HG02840 (cell line): ENCODE data around the gene C20orf96.
"Not testable (repeated sequence)": the region's sequence is repeated elsewhere in the genome, so short reads cannot be mapped to it uniquely, and the experiment has no call there.

Experiments
- ATAC-seq: cut with Tn5 transposase; IDR thresholded peaks from one replicate; pipeline ENCODE4 v1.9.1; 2021; ENCODE audit warnings: mild to moderate bottlenecking, moderate library complexity, moderate number of reproducible peaks; ENCODE audit not compliant: unreplicated experiment, low FRiP score

Gene C20orf96

GRCh38 chr20:286508-286907, 4.0 kb downstream of the C20orf96 start:
- no peak for ATAC-seq

GRCh38 chr20:284172-284571, 6.4 kb downstream of the C20orf96 start:
- ATAC-seq, result no peak

- ATAC-seq, result no peak
These were observed 11.7 kb downstream of the C20orf96 start for GRCh38 chr20:278607-279571.

GRCh38 chr20:278181-278580, 12.4 kb downstream of the C20orf96 start:
- ATAC-seq, result no peak

GRCh38 chr20:277496-277781, 13.1 kb downstream of the C20orf96 start:
- ATAC-seq, result no peak

- no peak for ATAC-seq
These were observed 13.7 kb downstream of the C20orf96 start for GRCh38 chr20:276620-277495.

- no peak for ATAC-seq
These were observed 14.8 kb downstream of the C20orf96 start for GRCh38 chr20:275791-276190.

- ATAC-seq, result no peak
These were observed 16.7 kb downstream of the C20orf96 start for GRCh38 chr20:273884-274283.

GRCh38 chr20:272718-273117, 17.8 kb downstream of the C20orf96 start:
- ATAC-seq, result no peak

GRCh38 chr20:271528-271927, 19.0 kb downstream of the C20orf96 start:
- no peak for ATAC-seq

- no peak for ATAC-seq
These were observed 19.5 kb downstream of the C20orf96 start for GRCh38 chr20:271069-271468.

- ATAC-seq, result no peak
These were observed 20.0 kb downstream of the C20orf96 start for GRCh38 chr20:270517-270916.

- ATAC-seq, result peak; percentile 71
These were observed 23.7 kb downstream of the C20orf96 start for GRCh38 chr20:266596-267562.

- ATAC-seq, result no peak
These were observed 26.8 kb downstream of the C20orf96 start for GRCh38 chr20:263701-264100.

GRCh38 chr20:259981-260380, 30.6 kb downstream of the C20orf96 start:
- no peak for ATAC-seq

GRCh38 chr20:258963-259362, 31.6 kb downstream of the C20orf96 start:
- no peak for ATAC-seq

GRCh38 chr20:258269-258858, 32.2 kb downstream of the C20orf96 start:
- no peak for ATAC-seq

GRCh38 chr20:257419-257818, 33.1 kb downstream of the C20orf96 start, which contains the start of gene DEFB132:
Gene DEFB132 (plus strand): TSS chr20:257724. CDS start chr20:257779, 55 bp downstream.
- ATAC-seq, result no peak

GRCh38 chr20:253447-253846, 37.1 kb downstream of the C20orf96 start:
- ATAC-seq, result not testable (repeated sequence)

GRCh38 chr20:252801-253200, 37.7 kb downstream of the C20orf96 start:
- no peak for ATAC-seq
